Measurements from ENCODE around the gene STARD5. TPM values are rescaled to one million over a fixed set of nuclear protein-coding genes. Genes with fewer than 3 reads are reported as not detected.
A peak's percentile ranks its signal among the peaks of the same experiment; 100 is the strongest.

Gene STARD5
- 12.4 and 20.3 TPM in 2 replicates for total RNA-seq (2014; rRNA removed; shearing (Covaris generic))
- total RNA-seq (2022) = 6.5 and 8.3 TPM in 2 replicates
- percentile 51 among the genes with signal in this experiment for Bru-seq, nascent RNA
- percentile 48 among the genes with signal in this experiment for BruChase-seq, experiment 1, labeled RNA remaining after a 6-hour chase
- BruChase-seq, experiment 2, labeled RNA remaining after a 2-hour chase = percentile 51 among the genes with signal in this experiment
- long read RNA-seq, partial matches to known transcripts = 1 of 4 reads
- long read RNA-seq, other reads (novel, unspliced or antisense) = 2 of 4 reads

DNA sequence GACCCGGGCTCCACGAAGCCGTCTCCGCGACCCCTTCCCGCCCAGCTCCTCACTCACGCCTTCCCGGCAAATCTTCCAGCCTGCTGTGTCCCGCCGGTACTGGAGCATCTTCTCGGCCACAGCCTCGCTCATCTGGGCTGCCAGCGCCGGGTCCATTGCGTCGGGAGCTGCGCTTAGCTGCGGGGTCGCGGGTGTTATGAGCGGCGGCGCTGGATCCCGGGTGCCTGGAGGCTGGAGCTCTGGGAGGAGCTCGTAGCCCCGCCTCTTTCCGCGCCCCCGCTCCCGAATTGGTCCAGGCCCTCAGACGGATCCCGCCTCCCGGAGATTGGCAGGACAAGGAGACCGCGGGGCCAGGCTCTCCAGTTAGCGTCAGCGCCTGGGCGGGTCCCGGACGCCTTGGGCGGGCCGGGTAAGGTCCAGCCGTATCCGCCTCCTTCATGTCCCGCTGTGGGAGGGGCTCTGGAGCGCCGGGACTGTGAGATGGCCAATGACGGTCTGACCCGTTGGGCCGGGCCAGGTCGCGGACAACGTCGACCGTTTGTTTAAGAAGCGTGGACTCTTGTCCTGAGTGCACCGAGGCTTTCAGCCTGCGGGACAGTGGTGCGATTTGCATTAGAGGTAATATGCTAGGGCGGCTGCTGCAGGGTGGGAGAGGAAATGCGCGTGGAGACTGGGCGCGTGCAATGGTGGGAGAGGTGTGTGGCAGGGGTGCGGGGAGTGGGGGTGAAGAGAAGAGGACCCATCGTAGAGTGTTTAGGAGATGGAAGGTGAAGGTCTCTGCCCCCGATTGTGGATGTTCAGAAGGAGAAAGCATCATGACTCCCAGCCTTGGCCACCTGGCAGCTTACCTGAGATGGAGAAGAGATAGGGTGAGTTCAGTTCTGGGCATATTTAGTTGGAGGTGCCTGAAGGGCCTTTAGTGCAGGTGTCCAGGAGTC is at the start of gene STARD5:
Gene STARD5 (minus strand): TSS at position 198 of the 938 bp plus-strand sequence. CDS start 42 bp downstream, at position 156.
- Histone ChIP-seq H3K9me2 (ENCODE audit: insufficient read depth, low read length) (no peaks in the 10 kb centered on the region), H4K20me1 (ENCODE audit: insufficient read depth, low read length) (0 out of 2 replicates have a peak, but pooled peaks cover 3% of the 10 kb centered on the region), H3K4me2 (ENCODE audit: low read length) (peak within 1 kb of the TSS; percentile 91), H3K27ac (ENCODE audit: low read depth, low read length, poor library complexity, severe bottlenecking) (no peak within 1 kb of the TSS), H2AFZ (ENCODE audit: low read length) (peak within 1 kb of the TSS; percentile 63; the same call in 1 of the 2 replicates), H3K79me2 (ENCODE audit: insufficient read depth, low read depth, low read length) (peaks cover 4% of the 10 kb centered on the region; the same call in 1 of the 2 replicates), H3K4me3 (ENCODE audit: low read depth, low read length, poor library complexity, severe bottlenecking) (peak within 1 kb of the TSS; percentile 78), H3K36me3 (ENCODE audit: insufficient read depth, low read length) (peaks cover 23% of the 10 kb centered on the region), H3K4me1 (ENCODE audit: insufficient read depth, low read length, poor library complexity, severe bottlenecking) (peaks cover 42% of the 10 kb centered on the region), H3K9me3 (ENCODE audit: low read length) (no peaks in the 10 kb centered on the region)
- TF ChIP-seq EZH2phosphoT487 (IDR thresholded peaks at IDR 0.05; ENCODE audit: borderline replicate concordance, low read depth, low read length) = no peak
- TF ChIP-seq CTCF (conservative IDR thresholded peaks at IDR 0.05; ENCODE audit: low read length) = no peak
- POLR2A ChIA-PET = interaction anchor here (0.5 to 1.2 kb wide), 13 partner anchors 10 to 541 kb away, joined by 3 to 10 read pairs (median 4); no protein-coding TSS in a partner anchor
- peak; percentile 96 for DNase-seq (ENCODE audit: low spot score)
- CTCF ChIA-PET (ENCODE audit: unreplicated experiment) = interaction anchor here (0.6 to 1.2 kb wide), 4 partner anchors 16 to 50 kb away, joined by 3 to 4 read pairs (median 3); no protein-coding TSS in a partner anchor
- no TSS peak for BruUV-seq (replicated peaks)
- intact Hi-C loops (cut with micrococcal nuclease; ENCODE audit: unreplicated experiment) = loop anchor here (2.0 to 5.0 kb wide), 2 partner anchors 27 to 327 kb away; no protein-coding TSS in a partner anchor

DNA sequence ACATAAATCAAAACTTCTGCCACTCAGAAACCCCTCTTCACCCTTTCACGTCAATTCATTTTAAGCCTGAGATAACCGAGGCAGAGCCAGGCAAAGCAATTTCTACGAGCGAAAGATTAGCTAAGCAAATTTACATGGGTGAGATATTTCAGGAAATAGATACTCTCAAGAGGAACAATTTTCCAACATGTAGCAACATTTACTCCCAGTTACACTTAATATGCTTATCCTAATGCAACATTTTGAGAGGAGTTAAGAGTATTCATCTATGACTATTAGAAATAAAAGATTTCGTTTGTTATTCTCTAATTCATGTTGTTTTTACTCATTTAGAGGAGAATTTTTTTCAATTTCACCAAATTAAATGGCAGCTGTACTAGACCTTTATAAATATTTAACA is 49.2 kb upstream of the STARD5 start:
- Histone ChIP-seq H2AFZ (ENCODE audit: low read length) (no peak overlapping the region), H3K9me3 (ENCODE audit: low read length) (no peaks in the 10 kb centered on the region), H3K9me2 (ENCODE audit: insufficient read depth, low read length) (no peaks in the 10 kb centered on the region), H3K4me1 (ENCODE audit: insufficient read depth, low read length, poor library complexity, severe bottlenecking) (no peaks in the 10 kb centered on the region), H3K4me3 (ENCODE audit: low read depth, low read length, poor library complexity, severe bottlenecking) (no peak overlapping the region), H4K20me1 (ENCODE audit: insufficient read depth, low read length) (no peaks in the 10 kb centered on the region), H3K27ac (ENCODE audit: low read depth, low read length, poor library complexity, severe bottlenecking) (no peak overlapping the region), H3K79me2 (ENCODE audit: insufficient read depth, low read depth, low read length) (no peaks in the 10 kb centered on the region), H3K4me2 (ENCODE audit: low read length) (no peak overlapping the region), H3K36me3 (ENCODE audit: insufficient read depth, low read length) (no peaks in the 10 kb centered on the region)
- no TSS peak for BruUV-seq (replicated peaks)
- TF ChIP-seq EZH2phosphoT487 (IDR thresholded peaks at IDR 0.05; ENCODE audit: borderline replicate concordance, low read depth, low read length) (no peak), CTCF (conservative IDR thresholded peaks at IDR 0.05; ENCODE audit: low read length) (no peak)
- POLR2A ChIA-PET = no interaction called here
- intact Hi-C loops (cut with micrococcal nuclease; ENCODE audit: unreplicated experiment) = no loop called here
- CTCF ChIA-PET (ENCODE audit: unreplicated experiment) = no interaction called here
- DNase-seq (ENCODE audit: low spot score) = no peak
